GM21737 (cell line): ENCODE measurements around the gene SORBS2.

ENCODE experiments used
- ATAC-seq: cut with Tn5 transposase; IDR thresholded peaks from one replicate; pipeline ENCODE4 v1.9.1; 2021; ENCODE audit warnings: mild to moderate bottlenecking, moderate library complexity; ENCODE audit not compliant: unreplicated experiment

Gene SORBS2

DNA sequence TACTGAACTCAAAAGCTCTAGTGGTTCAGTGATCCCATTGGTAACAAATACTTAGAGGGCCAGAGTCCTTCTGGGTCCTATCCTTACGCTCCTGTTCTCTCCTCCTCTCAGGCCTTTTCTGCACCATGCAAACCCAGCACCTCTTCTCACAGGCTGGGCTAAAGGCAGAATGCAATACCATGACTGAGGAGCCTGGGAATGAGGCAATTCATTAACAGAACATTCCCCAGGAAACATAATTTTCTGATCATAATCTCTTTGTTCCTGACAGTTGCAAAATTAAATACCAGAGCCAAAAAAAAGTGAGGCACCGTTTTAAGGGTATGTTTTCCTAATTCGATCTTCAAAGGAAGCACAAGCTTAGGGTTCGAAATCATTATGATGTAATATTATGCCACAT lies 9.0 kb downstream of the SORBS2 start:
- no peak for ATAC-seq

DNA sequence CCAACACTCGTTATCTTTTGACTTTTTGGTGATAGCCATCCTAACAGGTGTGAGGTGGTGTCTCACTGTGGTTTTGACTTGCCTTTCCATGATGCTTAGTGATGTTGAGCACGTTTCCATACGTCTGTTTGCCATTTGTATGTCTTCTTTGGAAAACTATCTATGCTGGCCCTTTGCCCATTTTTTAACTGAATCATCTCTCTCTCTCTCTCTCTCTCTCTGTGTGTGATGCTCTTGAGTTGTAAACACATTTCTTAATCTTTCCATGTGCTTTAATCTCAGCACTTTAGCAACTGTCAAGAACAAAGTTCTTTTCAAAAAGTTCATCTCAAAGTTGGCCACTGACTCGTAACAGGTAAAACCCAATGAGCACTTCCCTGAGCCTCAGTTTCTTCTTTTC lies 10.5 kb downstream of the SORBS2 start:
- no peak for ATAC-seq

GRCh38 chr4:185800266-185800945 lies 11.6 kb downstream of the SORBS2 start:
- no peak for ATAC-seq

GRCh38 chr4:185799442-185799841 lies 12.6 kb downstream of the SORBS2 start:
- no peak for ATAC-seq

DNA sequence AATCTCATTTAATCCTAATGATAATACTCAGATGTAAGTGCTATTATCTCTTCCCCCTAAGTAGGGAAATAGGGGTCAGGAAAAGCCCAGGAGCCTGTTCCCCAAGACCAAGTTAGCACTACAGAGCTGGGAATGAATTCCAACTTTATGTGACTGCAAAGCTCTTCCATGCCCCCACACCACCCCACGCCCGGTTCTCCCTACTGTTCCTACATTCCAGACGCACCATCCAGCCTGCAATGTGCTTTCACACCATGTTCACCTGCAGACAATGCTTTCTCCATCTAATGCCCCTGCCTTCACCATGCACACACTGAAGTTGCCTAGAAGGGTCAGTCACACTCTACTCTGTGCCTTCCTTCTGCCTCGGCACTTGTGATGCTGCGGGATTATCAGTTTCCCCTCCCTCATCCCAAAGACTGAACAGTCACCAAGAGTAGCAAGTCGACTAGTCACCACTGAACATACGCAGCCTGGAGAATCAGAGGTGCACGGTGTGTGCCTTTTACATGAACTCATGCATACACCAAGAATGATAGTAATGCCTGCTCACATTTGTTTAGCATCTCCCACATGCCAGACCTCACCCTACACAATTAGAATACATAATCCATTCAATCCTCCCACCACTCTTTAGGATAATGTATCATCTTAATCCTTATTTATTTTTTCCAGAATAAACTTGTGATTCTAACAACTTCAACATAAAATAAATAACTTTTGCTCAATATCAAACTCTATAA lies 14.2 kb downstream of the SORBS2 start:
- ATAC-seq = no peak

- no peak for ATAC-seq
Measured at GRCh38 chr4:185797018-185797417, 15.0 kb downstream of the SORBS2 start.

- ATAC-seq = no peak
Measured at GRCh38 chr4:185796176-185796575, 15.8 kb downstream of the SORBS2 start.

GRCh38 chr4:185794637-185795036 lies 17.4 kb downstream of the SORBS2 start:
- ATAC-seq = no peak

DNA sequence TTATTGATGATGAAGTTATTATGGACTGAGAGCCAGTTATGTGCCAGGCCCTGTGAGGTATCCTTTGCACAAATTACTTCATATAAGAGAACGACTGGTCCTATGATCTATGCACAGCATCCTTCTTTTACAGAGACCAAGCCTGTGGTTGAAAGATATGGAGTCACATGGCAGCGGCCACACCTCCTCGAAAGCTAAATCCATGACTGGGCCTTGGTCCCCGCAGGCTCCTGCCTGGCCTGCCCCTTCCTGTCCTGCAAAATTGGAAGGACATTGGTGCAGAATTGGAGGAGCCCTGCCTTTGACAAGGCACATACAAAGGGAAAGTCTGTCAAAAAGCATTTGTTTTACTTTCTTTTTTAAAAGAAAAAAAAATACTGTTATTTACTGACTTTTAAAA lies 18.3 kb downstream of the SORBS2 start:
- ATAC-seq = no peak

DNA sequence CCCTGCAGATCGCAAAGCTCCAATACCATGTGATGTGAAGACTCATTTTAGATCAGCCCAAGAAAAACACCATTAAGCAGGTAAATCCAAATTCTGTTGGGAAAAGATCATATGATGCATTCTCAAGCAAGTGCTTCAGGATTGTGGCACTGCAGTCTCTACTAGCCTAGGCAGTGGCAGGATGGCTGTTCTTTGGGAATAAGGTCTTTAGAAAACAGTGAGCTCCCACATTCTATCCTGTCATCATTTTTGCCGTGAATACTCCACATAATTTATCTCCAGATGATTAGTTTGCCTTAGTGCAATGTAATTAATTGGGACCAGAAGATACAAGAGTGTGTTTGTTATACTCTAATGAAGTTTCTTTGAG lies 18.9 kb downstream of the SORBS2 start:
- no peak for ATAC-seq

GRCh38 chr4:185792384-185793115 lies 19.4 kb downstream of the SORBS2 start:
- ATAC-seq = no peak

DNA sequence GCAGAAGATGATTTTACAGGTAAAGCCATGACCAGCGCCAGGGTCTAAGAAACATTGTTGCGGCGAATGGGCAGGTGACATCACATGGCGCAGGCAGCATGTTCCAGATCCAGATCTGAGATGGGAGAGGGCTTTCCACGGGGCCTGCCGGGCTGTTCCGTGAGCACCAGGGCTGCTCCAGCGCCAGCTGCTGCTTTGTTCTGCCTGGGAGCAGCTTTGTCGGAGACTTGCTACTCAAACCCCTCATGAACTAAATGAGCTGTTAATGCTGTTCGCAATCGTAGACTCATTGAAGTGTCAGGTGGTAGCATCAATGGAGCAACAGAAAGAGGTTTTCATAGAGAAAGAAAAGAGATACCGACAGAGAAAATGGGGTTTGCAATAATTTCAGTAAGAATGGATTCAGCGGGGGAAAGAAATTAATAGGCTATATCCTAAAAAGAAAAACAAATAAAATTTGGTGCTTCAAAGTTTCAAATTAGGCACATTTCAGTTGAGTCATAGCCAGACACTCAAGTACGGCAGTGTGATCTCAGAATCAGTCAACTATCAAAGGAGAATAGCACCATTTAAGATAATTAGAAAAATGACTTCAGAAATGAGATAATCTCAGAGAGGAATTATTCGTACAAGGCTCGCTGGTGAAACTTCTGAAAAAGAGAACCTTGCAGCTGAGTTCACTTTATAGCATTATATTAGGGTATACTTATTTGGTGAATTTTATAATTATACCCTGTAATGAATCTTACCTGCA lies 23.9 kb downstream of the SORBS2 start:
- no peak for ATAC-seq

- ATAC-seq = no peak
Measured at GRCh38 chr4:185786422-185786821, 25.6 kb downstream of the SORBS2 start.

GRCh38 chr4:185783574-185783973 lies 28.4 kb downstream of the SORBS2 start:
- no peak for ATAC-seq

DNA sequence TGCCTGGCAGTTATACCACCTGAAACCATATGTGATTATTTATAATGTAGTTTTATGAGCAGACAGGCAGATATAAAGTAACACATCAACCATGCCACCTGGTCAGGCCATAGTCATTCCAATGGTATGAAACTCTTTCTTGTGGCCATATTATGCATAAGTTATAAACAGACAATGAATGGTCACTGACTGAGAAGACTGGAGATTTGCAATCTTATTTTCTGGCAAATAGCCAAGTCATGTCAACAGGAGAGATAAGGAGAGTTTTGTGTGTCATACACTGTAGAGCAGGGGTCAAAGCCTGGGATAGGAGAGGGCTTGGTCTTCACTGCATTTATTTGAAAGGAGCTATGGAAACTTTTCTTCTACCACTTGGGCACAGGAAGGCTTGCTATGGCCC lies 29.5 kb downstream of the SORBS2 start:
- no peak for ATAC-seq

DNA sequence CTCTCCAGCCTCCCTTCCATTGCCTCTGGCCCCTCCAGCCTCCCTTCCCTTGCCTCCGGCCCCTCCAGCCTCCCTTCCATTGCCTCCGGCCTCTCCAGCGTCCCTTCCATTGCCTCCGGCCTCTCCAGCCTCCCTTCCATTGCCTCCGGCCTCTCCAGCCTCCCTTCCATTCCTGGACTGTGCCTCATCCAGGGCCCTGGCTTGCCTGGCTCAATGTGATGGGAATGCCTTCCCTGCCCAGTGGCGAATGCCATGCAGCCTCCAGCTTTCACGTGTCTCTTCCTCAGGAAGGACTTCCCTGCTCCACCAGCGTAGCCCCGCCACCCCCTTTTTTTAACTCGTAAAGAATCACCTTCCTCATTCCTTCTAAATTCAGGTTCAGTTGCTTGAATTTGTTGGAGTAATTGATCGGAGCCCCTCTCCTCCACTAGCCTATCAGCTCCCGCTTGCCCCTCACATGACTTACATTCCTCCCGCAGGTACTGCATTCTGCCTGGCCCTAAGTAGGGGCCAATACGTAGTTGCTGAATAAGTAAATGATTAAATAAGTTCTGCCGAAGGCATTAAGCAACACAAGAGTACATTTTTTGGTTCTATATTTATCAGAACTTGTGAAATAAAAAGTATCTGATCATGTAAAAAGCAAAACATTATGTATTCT lies 30.3 kb downstream of the SORBS2 start:
- ATAC-seq = no peak

GRCh38 chr4:185780472-185780871 lies 31.5 kb downstream of the SORBS2 start:
- ATAC-seq = no peak

GRCh38 chr4:185779517-185779916 lies 32.5 kb downstream of the SORBS2 start:
- ATAC-seq = no peak

- no peak for ATAC-seq
Measured at GRCh38 chr4:185778307-185778706, 33.7 kb downstream of the SORBS2 start.

GRCh38 chr4:185775792-185776555 lies 36.0 kb downstream of the SORBS2 start:
- no peak for ATAC-seq
